Inflammatory macrophage treated with lipopolysaccharide for 4 hours (primary cell): ENCODE measurements around the gene ZNF714.
A peak's percentile ranks its signal among the peaks of the same experiment; 100 is the strongest.
"Not testable (repeated sequence)": the region's sequence is repeated elsewhere in the genome, so short reads cannot be mapped to it uniquely, and the experiment has no call there.

Source experiments
- DNase-seq: peaks from one replicate; pipeline ENCODE4 v3.0.0-alpha.2; 2020

ZNF714 gene

DNA sequence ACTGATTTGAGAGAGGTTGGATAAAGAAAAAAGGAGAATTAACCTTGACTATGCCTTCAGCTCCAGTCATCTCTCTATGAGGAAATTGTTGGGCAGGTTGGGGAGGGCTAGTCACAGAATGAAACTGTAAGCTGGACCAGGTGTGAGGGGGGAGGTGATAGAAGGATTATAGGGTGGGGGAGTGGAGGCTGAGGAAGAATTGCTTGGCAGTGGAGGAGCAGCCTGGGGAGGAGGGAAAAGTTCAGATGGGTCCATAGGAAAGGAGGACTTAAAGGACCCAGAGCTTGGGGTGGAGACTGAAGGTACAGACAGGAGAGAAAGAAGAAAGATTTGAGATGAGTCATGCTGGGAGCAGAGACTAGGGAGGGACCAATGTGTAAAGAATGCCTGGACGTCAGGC, 51.6 kb downstream of the ZNF714 start:
- no peak for DNase-seq

DNA sequence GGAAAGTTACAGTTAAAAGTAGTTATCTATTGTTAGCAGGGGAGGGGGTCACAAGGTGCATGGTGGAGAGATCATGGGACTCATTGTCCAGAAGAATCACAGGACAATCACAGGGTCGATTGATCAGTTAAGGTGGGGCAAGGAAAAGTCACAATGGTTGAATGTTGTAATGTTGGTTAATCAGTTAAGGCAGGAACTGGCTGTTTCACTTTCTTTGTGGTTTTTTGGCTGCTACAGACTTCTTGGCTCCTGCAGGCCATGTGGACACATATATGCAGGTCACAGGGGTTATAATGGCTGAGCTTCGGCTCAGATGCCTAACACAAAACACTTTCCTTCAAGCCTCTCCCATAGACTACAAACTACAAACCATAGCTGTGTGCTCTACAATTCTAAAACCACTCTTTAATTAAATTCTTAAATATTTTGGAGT, 52.9 kb downstream of the ZNF714 start:
- no peak for DNase-seq

DNA sequence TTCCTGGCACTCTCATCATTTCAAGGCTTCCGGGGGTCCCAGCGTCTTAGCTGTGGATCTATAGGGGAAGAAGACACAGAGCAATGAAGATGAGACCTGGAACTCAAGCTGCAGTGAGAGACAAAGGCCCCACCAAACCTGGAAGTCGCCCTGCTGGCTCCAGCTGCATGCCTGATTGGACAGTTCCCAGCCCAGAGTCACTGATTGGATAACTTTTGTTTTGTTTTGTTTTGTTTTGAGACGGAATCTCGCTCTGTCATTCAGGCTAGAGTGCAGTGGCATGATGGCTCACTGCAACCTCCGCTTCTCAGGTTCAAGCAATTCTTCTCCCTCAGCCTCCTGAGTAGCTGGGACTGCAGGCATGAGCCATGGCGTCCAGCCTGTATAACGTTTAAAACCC, 53.4 kb downstream of the ZNF714 start:
- DNase-seq: no peak

DNA sequence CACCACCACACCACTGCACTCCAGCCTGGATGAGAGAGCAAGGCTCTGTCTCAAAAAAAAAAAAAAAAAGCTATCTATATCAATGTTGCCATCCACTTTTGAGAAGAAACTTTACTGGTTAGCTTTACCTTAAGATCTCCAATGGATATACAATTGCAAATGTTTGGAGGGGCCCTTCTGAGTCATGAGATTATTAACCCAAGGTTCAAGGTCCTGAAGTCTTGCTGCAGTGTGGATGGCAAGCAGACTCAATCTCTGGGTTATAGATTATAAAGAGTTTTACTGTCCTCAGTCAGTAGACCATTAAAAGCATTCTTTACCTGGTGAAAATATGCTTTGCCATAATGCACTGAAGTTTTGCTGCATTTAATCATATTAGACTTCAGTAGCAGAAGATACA, 56.1 kb downstream of the ZNF714 start:
- no peak for DNase-seq

DNA sequence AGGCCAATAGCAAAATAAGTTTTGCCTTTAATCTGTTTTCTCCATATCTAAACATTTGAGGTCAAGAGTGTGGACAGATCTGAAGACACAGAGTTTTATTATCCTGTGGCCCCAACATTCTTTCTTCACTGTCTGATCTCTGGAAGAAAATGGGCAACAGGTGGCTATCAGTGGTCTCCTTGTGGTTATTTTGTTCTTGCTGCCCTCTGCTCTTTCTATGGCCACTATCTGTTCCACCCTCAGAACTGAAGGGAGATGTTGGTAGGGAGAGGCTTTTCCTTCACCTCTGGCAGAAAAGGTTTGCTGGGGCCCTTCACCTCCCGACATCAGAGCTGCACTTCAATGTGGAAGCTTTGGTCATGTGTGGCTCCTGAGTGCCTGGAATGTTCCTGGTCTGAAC, 59.0 kb downstream of the ZNF714 start:
- DNase-seq: not testable (repeated sequence)

DNA sequence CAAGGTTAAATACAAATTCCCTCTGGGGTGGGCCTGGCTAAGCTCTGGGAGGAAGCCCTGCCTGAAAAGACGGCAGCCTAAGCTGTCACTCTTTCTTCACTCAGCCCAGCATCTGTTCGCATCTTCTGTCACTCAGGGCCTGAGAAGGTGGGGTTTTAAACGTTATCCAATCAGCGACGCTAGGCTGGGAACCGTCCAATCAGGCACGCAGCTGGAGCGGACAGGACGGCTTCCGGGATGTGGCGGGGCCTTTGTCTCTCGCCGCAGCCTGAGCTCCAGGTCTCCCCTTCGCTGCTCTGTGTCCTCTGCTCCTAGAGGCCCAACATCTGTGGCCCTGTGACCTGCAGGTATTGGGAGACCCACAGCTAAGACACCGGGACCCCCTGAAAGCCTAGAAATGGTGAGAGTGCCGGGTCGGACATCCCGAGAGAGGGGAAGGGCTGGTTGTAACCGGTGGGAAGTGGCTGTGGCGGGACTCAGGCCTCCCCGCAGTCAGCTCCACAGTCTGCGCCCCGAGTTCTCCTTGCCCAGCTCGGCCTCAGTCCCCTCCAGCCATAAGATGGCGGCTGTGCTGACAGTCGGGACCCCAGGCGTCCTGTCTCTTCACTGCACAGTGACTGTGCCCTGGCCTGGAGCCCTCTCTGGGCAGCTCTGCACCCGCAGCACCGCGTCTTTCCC, 59.9 kb downstream of the ZNF714 start, which contains the start of gene ZNF431:
Gene ZNF431, plus strand, starts transcription at position 254 of the 678 bp plus-strand sequence. Its CDS starts 144 bp downstream, at position 398.
- DNase-seq: peak; percentile 93

- no peak for DNase-seq
Observed at GRCh38 chr19:21143428-21143827, 61.4 kb downstream of the ZNF714 start.

GRCh38 chr19:21143854-21144253, 61.9 kb downstream of the ZNF714 start:
- peak; percentile 20 for DNase-seq

DNA sequence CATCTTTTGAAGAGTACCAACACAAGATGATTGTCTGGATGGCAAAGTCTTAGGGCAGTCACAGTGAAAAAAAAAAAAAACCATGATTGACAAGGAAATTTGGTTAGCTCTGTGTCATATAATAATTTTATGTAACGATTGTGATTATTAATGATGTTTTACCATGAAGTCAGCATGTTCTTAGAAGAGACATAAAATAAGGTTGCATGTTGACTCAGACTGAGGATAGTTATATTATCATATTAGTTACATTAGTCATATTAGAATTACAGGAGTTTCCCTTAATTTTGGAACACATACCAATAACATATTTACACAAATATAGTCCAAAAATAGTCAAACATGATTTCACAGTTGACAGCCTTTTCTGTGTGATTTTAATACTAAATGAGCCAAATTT, 65.5 kb downstream of the ZNF714 start:
- no peak for DNase-seq

DNA sequence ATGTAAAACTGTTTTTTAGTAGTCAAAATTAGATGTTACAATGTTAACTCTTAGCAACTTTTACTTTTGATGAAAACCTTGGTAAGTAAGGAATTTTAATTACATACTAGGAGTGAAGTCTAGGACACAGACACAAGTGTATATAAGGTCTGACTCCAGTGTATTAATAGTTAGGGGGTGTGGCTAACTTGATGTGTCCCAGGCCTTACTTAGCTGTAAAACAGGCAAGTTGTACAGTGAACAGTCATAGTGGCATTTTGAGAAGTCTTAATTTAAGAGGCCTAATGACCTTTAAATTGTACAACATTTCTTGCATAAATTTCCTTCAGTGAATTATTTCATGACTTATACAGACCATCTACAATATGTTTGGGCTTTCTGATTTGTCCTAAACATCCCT, 66.7 kb downstream of the ZNF714 start:
- DNase-seq: no peak

DNA sequence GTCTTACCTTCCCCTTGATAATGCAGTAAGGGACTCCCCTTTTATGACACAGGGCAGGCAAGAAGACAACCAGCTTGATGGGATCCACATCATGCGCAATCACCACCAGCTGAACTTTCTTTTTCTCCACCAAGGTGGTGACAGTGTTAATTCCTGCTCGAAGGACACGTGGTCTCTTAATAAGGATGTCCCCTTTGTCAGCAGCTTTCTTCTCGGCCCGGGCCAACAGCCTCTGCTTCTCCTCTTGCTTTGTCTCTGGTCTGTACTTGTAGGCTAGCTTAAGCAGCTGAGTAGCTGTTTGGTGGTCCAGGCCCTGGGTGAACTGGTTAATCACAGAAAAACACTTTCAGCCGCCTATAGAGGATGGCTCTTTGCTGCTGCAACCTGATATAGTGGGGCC, 67.9 kb downstream of the ZNF714 start:
- no peak for DNase-seq

GRCh38 chr19:21151460-21151859, 69.5 kb downstream of the ZNF714 start:
- no peak for DNase-seq

DNA sequence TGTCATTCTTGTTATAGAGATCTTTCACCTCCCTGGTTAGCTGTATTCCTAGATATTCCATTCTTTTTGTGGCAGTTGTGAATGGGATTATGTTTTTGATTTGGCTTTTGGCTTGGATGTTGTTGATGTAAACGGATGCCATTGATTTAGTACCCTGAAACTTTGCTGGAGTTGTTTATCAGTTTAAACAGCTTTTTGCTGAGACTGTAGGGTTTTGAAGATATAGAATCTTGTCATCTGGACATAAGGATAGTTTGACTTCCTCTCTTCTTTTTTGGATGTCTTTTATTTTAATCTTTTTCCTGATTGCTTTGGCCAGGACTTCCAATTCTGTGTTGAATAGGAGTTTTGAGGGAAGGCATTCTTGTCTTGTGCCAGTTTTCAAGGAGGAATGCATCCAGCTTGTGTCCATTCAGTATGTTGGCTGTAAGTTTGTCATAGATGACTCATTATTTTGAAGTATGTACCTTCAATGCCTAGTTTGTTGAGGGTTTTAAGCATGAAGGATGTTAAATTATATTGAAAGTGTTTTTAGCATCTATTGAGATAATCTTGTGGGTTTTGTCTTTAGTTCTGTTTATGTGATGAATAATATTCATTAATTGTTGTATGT, 76.6 kb downstream of the ZNF714 start:
- DNase-seq: no peak

DNA sequence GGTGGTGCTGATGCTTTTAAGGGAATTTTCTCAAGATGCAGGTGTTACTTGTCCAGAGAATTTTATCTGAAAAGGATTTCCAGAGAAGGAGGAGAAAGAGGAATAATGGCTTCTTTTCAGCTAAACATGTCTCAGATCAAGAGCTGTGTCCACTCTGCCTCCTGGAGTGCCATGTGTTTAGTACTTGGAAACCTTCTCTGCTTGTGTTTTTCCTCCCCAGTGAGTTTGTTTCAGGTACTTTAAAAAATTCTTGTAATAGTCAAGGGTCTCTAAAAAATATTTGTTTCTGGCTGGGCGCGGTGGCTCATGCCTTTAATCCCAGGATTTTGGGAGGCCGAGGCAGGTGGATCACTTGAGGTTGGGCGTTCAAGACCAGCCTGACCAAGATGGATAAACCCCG, 82.5 kb downstream of the ZNF714 start:
- DNase-seq: no peak

GRCh38 chr19:21166436-21166835, 84.4 kb downstream of the ZNF714 start:
- no peak for DNase-seq
